IPS-11a (cell line): ENCODE data around the gene FXR2.
"Not testable (repeated sequence)": the region's sequence is repeated elsewhere in the genome, so short reads cannot be mapped to it uniquely, and the experiment has no call there.

ENCODE experiments used
- H3K4me3 ChIP-seq: one replicate; pipeline ENCODE4 v1.5.1; 2013; ENCODE audit warnings: low read depth, low read length, control low read depth

FXR2 gene

GRCh38 chr17:7614425-7615264 is at the start of gene FXR2:
Gene FXR2 (minus strand): TSS chr17:7614897. CDS start chr17:7614532, 365 bp downstream.
- peak within 1 kb of the TSS; percentile 78 for H3K4me3 ChIP-seq

DNA sequence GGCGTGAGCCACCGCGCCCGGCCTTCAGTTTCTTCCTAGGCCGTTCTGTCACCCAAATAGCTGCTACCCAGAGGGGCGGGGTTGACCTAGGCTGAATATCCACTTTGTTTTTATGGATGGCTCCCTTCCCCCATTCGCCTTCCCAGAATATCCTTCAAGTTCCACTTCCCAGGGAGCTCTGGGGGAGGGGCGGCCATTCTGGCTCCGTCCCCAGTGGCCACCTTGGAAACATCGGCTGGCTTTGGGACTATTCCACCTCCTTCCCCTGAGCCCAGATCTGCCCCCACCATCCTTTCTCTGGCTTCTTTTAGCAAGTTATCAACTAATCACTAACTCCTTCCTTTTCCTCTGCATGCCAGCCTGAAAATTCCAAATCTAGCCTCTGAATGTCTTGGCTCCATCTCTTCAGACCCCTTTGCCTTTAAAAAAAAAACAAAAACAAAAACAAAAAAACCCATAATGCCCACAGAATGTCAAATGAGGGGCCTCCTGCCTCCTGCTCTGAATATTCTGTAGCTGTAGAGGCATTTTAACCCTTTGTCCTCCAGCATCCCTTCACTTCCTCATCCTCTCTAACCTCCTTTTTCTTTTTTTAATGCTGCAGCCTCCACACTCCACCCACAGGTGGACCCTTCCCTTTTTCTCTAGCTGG is 42.4 kb upstream of the FXR2 start:
- H3K4me3 ChIP-seq, result peak overlapping the region; percentile 8

DNA sequence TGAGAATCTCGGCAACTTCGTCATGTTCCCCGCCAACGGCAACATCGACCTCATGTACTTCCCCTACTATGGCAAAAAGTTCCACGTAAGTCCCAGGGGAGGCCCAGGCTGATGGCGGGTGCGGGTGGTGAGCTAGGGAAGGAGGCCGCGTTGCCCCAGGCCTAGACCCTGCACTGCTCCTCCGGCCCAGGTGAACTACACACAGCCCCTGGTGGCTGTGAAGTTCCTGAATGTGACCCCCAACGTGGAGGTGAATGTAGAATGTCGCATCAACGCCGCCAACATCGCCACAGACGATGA is 40.8 kb upstream of the FXR2 start:
- no peak overlapping the region for H3K4me3 ChIP-seq

- H3K4me3 ChIP-seq, result no peak overlapping the region
These were observed 40.3 kb upstream of the FXR2 start for GRCh38 chr17:7654832-7655540.

GRCh38 chr17:7652388-7653356 is 38.0 kb upstream of the FXR2 start:
- no peak overlapping the region for H3K4me3 ChIP-seq

DNA sequence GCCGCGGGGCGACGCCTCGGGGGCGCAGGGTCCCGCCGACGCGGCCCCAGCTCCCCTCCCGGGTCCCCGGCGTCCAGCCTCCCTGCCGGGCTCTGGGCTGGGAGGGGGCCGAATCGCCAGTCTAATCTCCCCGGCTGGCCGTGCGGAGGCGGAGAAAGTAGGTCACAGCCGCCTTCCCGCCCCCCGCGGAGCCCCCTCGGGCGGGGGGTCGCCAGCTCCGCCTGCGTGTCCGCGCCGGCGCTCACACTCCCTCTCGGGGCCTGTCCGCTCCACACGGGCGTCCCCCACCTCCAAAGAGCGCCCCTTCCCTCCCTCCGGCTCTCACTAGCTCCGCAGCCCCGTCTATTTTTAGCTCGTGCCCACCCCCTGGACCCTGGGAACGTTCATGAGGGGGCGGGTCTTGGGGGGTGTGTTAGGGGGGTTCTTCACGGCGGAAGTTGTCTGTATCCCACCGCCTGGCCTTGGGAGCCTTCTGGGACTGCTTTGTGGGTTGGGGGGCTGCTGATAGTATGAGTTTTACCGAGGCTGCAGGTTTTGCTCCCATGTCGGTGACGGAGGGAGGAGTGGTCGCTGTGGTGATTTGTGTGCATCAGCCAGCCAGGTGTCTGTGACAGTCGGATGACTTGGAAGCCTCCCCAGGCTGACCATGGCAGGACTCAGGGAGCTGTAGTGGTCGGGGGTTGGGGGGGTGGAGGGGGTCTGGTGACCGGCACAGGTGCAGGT is 37.1 kb upstream of the FXR2 start:
- H3K4me3 ChIP-seq, result peak overlapping the region; percentile 50

DNA sequence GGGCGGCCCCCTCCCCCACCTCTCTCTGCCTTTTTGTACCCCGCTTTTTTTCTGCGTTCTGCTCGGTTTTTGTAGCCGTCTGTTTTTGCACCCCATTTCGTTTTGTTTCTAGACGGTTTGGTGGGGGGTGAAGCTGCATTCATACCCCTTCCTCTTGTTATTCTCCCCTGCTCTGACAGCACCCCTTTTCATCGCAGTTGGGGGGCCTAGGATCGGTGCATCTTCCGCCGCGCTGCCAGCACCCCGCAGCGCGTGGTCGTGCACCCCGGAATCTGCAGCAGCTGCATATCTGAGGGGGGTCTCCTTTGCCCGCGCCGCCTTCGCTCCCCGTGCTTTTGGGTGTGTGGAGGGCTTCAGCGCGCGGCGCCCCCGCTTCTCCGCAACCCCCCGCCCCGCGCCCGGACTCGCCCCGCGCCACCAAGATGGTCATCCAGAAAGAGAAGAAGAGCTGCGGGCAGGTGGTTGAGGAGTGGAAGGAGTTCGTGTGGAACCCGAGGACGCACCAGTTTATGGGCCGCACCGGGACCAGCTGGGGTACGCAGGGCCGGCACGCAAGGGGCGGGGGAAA is 36.5 kb upstream of the FXR2 start:
- H3K4me3 ChIP-seq, result peak overlapping the region; percentile 50

- peak within 1 kb of the TSS; percentile 50 for H3K4me3 ChIP-seq
These were observed 35.9 kb upstream of the FXR2 start, which contains the start of gene ATP1B2 for GRCh38 chr17:7650509-7651096. Gene ATP1B2 (plus strand): TSS chr17:7650926. CDS start chr17:7651519, 593 bp downstream.

GRCh38 chr17:7647018-7647417 is 32.3 kb upstream of the FXR2 start:
- no peak overlapping the region for H3K4me3 ChIP-seq

- H3K4me3 ChIP-seq, result no peak overlapping the region
These were observed 31.8 kb upstream of the FXR2 start for GRCh38 chr17:7646457-7646856.

- H3K4me3 ChIP-seq, result no peak overlapping the region
These were observed 30.1 kb upstream of the FXR2 start for GRCh38 chr17:7644775-7645174.

DNA sequence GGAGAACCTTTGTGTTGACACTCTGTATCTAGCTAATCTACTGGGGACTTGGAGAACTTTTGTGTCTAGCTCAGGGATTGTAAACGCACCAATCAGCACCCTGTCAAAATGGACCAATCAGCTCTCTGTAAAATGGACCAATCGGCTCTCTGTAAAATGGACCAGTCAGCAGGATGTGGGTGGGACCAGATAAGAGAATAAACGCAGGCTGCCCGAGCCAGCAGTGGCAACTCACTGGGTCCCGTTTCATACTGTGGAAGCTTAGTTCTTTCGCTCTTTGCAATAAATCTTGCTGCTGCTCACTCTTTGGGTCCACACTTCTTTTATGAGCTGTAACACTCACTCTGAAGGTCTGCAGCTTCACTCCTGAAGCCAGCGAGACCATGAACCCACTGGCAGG is 26.9 kb upstream of the FXR2 start:
- not testable (repeated sequence) for H3K4me3 ChIP-seq

DNA sequence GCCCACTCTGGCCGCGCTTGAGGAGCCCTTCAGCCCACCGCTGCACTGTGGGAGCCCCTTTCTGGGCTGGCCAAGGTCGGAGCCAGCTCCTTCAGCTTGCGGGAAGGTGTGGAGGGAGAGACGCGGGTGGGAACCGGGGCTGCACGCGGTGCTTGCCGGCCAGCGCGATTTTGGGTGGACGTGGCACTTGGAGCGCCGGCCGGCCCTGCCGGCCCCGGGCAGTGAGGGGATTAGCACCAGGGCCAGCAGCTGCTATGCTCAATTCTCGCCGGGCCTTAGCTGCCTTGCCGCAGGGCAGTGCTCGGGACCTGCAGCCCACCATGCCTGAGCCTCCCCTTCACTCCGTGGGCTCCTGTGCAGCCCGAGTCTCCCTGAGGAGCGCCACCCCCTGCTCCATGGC is 26.1 kb upstream of the FXR2 start:
- H3K4me3 ChIP-seq, result no peak overlapping the region

- H3K4me3 ChIP-seq, result no peak overlapping the region
These were observed 21.5 kb upstream of the FXR2 start for GRCh38 chr17:7636163-7636562.

- no peak overlapping the region for H3K4me3 ChIP-seq
These were observed 19.7 kb upstream of the FXR2 start for GRCh38 chr17:7634384-7634783.

DNA sequence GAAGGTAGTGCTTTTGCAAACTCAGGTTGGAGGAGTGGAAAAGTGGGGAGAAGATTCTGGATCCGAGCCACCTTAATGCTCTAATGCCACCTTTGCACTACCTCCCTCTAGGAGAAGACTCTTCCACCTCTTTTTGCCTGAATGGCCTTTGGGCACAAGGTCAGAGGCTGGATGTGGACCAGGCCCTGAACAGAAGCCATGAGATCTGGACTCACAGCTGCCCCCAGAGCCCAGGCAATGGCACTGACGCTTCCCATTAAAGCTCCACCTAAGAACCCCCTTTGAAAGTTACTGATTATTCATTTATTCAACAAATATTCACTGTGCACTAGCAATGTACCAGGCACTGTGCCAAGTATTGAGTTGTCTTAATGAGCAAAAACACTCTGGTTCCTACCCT is 18.4 kb upstream of the FXR2 start:
- no peak overlapping the region for H3K4me3 ChIP-seq

DNA sequence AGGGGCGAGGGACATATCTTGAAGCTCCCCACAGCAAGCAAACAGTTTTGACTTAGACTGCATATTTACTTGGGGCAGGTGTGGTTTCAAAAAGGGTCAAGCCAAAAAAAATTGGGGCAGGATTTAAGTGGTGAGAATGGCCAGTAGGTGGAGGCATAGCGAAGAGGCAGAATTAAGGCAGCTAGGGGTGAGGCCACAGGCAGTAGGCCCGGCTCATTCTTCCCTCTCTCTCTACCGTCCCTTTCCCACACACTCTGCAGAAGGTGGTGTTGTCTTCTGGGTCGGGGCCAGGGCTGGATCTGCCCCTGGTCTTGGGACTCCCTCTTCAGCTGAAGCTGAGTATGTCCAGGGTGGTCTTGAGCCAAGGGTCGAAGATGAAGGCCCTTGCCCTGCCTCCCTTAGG is 17.8 kb upstream of the FXR2 start:
- no peak overlapping the region for H3K4me3 ChIP-seq

DNA sequence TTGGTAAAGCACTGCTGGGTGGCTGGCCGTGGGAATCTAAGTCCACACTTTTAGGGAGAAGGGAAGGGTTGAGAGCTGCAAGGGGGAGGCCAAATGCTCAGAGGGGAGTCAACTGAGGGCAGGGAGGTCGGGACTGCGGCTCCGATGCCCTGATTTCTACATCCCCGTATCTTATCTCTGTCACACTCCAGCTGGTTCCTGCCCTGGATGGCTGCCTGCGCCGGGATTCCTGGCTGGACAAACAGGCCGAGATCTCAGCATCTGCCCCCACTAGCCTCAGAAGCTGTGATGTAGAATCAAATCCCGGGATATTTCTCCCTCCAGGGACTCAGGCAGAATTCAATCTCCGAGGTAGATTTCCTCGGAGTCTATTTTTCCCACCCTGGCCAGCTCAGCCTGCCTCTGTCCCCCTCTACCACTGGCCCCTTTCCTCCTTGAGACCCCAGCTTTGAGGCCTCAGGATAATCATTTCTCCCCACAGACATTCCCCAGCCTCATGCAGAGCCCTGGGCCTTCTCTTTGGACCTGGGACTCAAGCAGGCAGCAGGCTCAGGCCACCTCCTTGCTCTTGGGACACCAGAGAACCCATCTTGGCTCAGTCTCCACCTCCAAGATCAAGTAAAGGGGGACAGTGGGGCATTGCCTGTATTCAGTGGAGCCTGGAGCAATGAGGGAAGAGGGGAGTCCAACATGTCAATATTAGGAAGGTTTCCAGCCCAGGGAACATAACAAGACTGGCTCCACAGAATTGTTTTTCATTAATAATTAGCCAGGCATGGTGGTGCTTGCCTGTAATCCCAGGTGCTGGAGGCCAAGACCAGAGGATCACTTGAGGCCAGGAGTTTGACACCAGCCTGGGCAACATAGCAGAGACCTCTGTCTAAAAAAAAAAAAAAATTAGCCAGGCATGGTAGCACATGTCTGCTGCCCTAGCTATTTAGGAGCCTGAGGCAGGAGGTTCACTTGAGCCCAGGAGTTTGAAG is 17.0 kb upstream of the FXR2 start:
- H3K4me3 ChIP-seq, result no peak overlapping the region
